KMS-11 (cell line): Measurements from ENCODE around the gene PMPCA.

Experiments
- H2AFZ ChIP-seq: fragments of 200-600 bp; sonication (generic); 2 replicates; pipeline ENCODE4 v1.6.1; 2016; ENCODE audit warnings: antibody characterized with exemption, mixed run types, low read depth
- H3K27ac ChIP-seq: fragments of 200-600 bp; sonication (generic); 2 replicates; pipeline ENCODE4 v1.6.1; 2016; ENCODE audit warnings: mild to moderate bottlenecking, mixed run types
- H3K27me3 ChIP-seq: fragments of 200-600 bp; sonication (generic); 2 replicates; pipeline ENCODE4 v1.6.1; 2017; ENCODE audit warnings: mild to moderate bottlenecking, low read depth, mixed run types, moderate library complexity; ENCODE audit not compliant: insufficient read depth
- H3K36me3 ChIP-seq: fragments of 200-600 bp; sonication (generic); 2 replicates; pipeline ENCODE4 v1.6.1; 2017; ENCODE audit warnings: mild to moderate bottlenecking, mixed run types; ENCODE audit not compliant: insufficient read depth
- H3K4me1 ChIP-seq: fragments of 200-600 bp; sonication (generic); 2 replicates; pipeline ENCODE4 v1.6.1; 2016; ENCODE audit warnings: mild to moderate bottlenecking, low read depth, mixed run types; ENCODE audit not compliant: poor library complexity, severe bottlenecking
- H3K4me2 ChIP-seq: fragments of 200-600 bp; sonication (generic); 2 replicates; pipeline ENCODE4 v1.7.0; 2016; ENCODE audit warnings: mild to moderate bottlenecking, mixed run types
- H3K4me3 ChIP-seq: fragments of 200-600 bp; sonication (generic); IDR thresholded peaks from 2 replicates; pipeline ENCODE4 v1.6.1; 2017; ENCODE audit warnings: low read depth, low read length, mixed read lengths; ENCODE audit not compliant: insufficient read depth
- H3K79me2 ChIP-seq: fragments of 200-600 bp; sonication (generic); 2 replicates; pipeline ENCODE4 v1.6.1; 2016; ENCODE audit warnings: low read depth, mixed run types; ENCODE audit not compliant: insufficient read depth
- H3K9ac ChIP-seq: fragments of 200-600 bp; sonication (generic); 2 replicates; pipeline ENCODE4 v1.6.1; 2016; ENCODE audit warnings: mild to moderate bottlenecking, mixed run types
- H4K20me1 ChIP-seq: fragments of 200-600 bp; sonication (generic); 2 replicates; pipeline ENCODE4 v1.6.1; 2016; ENCODE audit warnings: mild to moderate bottlenecking, mixed run types; ENCODE audit not compliant: insufficient read depth
- CTCF ChIP-seq: fragments of 200-600 bp; sonication (generic); conservative IDR thresholded peaks from 2 replicates; pipeline ENCODE4 v1.6.1; 2017; ENCODE audit warnings: low read depth, mild to moderate bottlenecking, antibody characterized with exemption, low read length, moderate library complexity, mixed read lengths

Gene PMPCA

DNA sequence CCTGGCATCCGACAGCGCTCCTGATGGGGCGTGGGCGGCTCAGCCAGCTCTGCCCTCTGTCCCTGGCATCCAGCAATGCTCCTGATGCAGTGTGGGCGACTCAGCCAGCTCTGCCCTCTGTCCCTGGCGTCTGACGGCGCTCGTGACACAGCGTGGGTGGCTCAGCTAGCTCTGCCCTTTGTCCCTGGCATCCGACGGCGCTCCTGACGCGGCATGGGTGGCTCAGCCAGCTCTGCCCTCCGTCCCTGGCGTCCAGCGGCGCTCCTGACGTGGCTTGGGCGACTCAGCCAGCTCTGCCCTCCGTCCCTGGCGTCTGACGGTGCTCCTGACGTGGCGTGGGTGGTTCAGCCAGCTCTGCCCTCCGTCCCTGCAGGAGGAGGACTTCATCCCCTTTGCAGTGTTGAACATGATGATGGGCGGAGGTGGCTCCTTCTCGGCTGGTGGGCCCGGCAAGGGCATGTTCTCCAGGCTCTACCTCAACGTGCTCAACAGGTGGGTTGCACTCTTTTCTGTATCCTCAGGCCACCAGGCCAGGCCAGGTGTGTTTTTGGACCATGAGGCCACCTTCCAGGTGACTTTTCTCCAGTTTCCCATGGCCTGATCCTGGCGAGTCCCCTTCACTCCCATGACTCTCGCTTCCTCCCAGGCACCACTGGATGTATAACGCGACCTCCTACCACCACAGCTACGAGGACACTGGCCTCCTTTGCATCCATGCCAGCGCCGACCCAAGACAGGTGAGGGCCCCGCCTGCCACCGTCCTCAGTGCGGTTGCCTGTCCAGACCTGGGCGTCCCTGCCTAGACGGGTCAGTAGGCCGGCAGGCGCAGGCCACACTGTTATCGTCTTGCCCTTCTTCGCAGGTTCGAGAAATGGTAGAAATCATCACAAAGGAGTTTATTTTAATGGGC, 8.0 kb downstream of the PMPCA start:
- TF ChIP-seq CTCF = no peak
- Histone ChIP-seq H3K9ac (no peak overlapping the region), H2AFZ (no peak overlapping the region)

DNA sequence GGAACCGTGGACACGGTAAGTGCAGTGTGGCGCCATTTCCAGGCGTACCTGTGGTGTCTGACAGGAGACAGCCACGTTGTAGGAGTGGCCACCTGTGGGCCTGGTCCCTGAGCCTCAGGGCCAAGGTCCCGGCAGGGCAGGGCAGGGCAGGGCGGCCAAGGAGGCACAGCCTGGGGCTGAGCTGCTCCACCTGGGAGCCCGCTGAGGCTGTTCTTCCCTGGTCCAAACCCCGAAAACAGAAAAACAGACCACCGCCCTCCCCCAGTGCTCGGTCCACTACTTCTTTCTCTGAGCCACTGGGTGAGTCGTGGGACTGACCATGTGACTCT, 8.6 kb downstream of the PMPCA start:
- H3K9ac ChIP-seq = no peak overlapping the region
- H2AFZ ChIP-seq = no peak overlapping the region
- H3K27me3 ChIP-seq = no peaks in the 10 kb centered on the region
- H3K4me2 ChIP-seq = no peak overlapping the region
- no peaks in the 10 kb centered on the region for H3K4me1 ChIP-seq
- TF ChIP-seq CTCF = no peak
- no peaks in the 10 kb centered on the region for H4K20me1 ChIP-seq
- peaks cover 4% of the 10 kb centered on the region; the same call in 1 of the 2 replicates for H3K36me3 ChIP-seq
- H3K27ac ChIP-seq = no peak overlapping the region
- no peak overlapping the region for H3K4me3 ChIP-seq
- no peaks in the 10 kb centered on the region for H3K79me2 ChIP-seq

More for the DNA sequence above, 8.0 kb downstream of the PMPCA start:
- Histone ChIP-seq H3K4me3 (no peak overlapping the region), H3K27ac (no peak overlapping the region), H3K4me1 (no peaks in the 10 kb centered on the region), H3K36me3 (peaks cover 4% of the 10 kb centered on the region; the same call in 1 of the 2 replicates), H3K4me2 (no peak overlapping the region), H4K20me1 (no peaks in the 10 kb centered on the region), H3K79me2 (no peaks in the 10 kb centered on the region; the same call in 1 of the 2 replicates), H3K27me3 (no peaks in the 10 kb centered on the region)

- H3K27ac ChIP-seq = no peak overlapping the region
- no peak overlapping the region for H3K9ac ChIP-seq
- no peak overlapping the region for H3K4me3 ChIP-seq
- TF ChIP-seq CTCF = no peak
- no peaks in the 10 kb centered on the region for H3K4me1 ChIP-seq
- no peak overlapping the region for H3K4me2 ChIP-seq
- no peaks in the 10 kb centered on the region for H3K27me3 ChIP-seq
- no peaks in the 10 kb centered on the region for H3K79me2 ChIP-seq
- H3K36me3 ChIP-seq = peaks cover 4% of the 10 kb centered on the region; the same call in 1 of the 2 replicates
- no peaks in the 10 kb centered on the region for H4K20me1 ChIP-seq
- no peak overlapping the region for H2AFZ ChIP-seq
Measured at GRCh38 chr9:136421791-136422190, 11.3 kb downstream of the PMPCA start.

DNA sequence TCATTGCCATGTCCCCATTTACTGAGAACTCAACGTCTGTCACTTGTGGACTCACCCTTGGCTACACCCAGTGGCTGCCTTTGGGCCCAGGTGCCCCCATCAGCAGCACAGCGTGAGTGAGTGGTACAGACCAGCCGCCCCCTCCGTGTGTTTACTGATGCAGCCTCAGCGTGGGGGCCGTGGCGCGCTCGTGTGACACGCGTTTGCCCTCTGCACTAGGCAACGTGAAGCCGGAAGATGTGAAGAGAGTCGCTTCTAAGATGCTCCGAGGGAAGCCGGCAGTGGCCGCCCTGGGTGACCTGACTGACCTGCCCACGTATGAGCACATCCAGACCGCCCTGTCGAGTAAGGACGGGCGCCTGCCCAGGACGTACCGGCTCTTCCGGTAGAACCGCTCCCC, 12.4 kb downstream of the PMPCA start:
- H3K36me3 ChIP-seq = 0 out of 2 replicates have a peak, but pooled peaks cover 4% of the 10 kb centered on the region

More for the DNA sequence above, 12.4 kb downstream of the PMPCA start:
- no peak overlapping the region for H3K9ac ChIP-seq
- H4K20me1 ChIP-seq = no peaks in the 10 kb centered on the region
- H3K79me2 ChIP-seq = no peaks in the 10 kb centered on the region
- no peak overlapping the region for H3K27ac ChIP-seq
- no peak overlapping the region for H3K4me3 ChIP-seq
- no peak for TF ChIP-seq CTCF
- H3K27me3 ChIP-seq = no peaks in the 10 kb centered on the region
- H3K4me2 ChIP-seq = no peak overlapping the region
- no peak overlapping the region for H2AFZ ChIP-seq
- H3K4me1 ChIP-seq = no peaks in the 10 kb centered on the region
